Stimulated activated CD8-positive, alpha-beta memory T cell treated with anti-CD3 and anti-CD28 coated beads, Interleukin-12 subunit alpha, Interleukin-12 subunit beta, amount 100 ng/mL, for 1 hour (primary cell): ENCODE data around the gene PLA2G4F.

Source experiments
- DNase-seq: peaks from one replicate; pipeline ENCODE4 v3.0.0-alpha.2; 2020; ENCODE audit warnings: low read depth

The PLA2G4F gene

DNA sequence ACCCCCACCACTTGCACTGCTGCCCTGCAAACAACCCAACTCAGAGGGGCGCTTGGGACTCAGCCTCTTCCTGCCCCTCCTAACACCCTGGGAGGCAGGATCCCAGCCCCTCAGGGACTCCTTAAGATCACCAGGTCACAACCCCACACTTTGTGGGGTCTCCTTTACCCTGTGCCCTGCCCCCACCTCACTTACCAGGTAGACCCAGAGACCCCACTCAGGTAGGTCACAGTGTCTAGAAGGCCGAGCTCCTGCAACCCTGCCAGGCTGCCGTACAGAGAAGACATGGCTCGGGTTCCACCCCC lies 9.1 kb downstream of the PLA2G4F start:
- DNase-seq, result no peak

DNA sequence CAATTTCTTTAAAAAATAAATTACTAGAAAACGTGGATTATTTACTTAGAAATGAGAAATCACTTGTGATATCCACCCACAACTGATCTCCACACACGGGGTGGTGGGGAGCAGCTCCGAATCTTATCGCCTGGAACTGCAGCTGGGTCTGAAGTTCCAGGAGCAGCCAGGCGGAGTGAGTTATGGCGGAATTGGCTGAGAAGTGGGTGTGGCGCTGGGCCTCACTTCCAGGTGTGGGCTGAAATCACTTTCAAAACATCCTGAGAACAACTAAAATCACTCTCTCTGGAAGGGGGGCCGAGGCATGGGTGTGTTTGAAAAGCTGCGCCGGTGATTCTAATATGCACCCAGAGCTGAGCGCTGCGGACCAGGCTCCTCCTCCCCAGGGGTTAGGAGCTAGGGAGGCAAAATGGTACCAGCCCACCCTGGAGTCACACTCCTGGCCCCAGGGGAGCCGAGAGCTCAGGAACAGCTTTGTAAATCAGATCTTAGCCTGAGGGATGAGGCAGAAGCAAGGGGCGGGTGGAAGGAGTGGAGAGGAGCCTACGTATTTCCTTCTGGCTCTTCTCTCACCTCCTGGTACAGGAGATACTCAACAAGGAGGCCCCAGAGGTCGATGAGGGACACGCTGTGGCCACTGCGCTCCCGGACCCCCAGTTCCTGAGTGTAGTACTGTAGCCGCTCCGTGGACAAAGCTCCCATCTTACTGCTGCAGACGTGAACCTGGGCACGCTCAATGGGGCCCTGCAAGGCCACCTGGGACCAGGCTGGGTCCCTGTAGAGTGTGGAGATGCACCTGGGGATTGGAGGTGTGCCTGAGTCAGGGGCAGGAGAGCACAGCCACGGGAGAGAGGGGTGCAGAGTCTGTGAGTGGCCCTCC lies 9.6 kb downstream of the PLA2G4F start:
- DNase-seq, result no peak

DNA sequence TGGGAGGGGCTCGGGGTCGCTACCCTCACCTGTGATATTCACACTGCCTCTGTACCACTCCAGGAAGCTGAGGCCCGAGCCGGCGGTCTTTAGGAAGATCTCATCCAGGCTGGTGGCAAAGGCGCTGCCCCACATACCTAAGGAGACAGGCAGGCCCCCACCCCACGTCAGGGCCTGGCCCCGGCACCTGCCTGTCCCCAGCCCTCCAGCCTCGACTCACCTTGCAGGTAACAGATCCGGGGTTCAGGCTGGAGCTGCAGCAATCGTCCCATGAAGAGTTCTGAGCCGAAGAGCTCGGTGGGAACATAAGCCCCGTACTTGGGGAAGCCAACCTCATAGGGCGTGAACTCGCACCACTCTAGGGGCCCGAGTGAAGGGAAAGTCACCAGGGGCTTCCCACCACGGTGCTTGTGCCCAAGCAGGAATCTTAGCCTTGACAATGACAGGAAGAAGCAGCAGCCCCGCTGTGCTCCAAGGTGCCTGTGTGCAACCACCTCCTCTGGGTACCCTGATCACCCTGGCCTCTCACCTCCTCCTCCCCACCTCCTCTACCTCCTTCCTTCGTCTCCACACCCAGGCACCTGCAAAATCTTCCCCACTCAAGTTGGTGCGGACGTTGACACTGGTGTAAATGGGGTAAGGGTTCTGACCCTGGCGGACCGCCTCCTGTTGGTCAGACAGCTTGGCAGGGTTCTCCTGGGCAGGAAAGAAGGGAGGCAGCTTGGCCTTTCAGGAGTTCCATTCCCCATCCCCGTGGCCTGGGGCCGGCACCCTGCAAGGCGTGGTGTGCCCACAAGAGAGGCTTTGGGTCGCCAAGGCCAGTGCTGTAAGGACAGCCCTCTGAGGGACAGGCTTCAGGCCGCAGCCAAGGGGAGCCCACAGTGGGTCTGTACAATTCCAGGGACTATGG lies 10.6 kb downstream of the PLA2G4F start:
- DNase-seq, result no peak

DNA sequence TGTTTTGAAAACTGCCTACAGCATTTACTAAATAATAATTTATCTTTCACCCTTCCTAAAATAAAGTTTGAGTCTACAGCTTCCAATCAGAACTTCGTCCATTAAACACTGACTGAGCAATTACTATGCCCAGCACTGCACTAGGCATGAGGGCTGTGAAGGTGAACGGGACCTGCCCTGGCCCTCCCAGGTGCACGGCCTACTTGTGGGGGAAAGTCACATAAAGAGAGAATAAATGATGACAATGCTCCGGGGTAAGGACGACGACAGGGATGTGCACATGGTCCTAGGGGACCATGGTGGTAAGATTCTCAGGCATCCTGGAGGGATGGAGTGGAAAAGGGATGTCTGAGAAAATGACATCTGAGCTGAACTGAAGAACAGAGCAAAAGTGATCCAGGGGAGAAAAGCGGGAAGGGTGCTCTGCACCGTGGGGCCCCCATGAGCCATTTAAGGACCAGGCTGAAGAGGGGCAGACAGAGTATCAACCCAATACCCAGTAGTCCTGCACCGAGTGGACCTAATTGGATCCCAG lies 11.5 kb downstream of the PLA2G4F start:
- DNase-seq, result no peak

DNA sequence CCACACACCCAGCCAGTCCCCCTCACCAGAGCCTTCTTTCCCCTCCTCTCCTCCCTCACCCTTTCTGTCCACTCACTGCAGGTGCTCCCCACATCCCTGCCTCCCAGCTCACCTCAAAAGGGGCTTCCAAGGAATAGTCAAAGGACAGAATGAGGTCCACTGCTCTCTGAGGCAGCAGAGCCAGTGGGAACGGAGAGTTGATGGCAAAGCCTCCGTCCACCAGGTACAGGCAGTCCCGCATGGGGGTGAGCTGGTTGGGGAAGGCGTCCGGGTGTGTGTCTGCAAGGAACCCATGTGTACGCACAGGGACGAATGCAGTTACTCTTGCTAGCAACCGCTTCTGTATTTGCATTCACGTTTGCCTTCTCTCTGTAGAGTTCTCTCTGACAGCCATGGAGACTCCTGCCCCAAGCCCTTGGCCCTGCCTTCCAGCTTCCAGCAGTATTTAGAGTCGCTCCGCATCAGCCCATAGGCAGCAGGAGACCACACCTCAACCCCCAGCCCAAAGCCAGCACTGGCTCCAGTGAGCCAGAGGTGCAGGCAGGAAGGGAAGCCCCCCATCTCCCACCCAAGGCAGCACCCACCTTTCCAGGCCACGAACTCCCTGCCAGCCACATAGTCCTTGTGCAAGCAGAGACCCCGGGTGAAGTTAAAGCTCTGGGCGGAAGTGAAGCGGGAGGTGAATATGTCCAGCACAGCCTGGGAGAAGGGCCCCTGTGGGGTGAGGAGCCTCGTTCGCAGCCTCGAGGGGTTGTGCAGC lies 12.4 kb downstream of the PLA2G4F start:
- no peak for DNase-seq

DNA sequence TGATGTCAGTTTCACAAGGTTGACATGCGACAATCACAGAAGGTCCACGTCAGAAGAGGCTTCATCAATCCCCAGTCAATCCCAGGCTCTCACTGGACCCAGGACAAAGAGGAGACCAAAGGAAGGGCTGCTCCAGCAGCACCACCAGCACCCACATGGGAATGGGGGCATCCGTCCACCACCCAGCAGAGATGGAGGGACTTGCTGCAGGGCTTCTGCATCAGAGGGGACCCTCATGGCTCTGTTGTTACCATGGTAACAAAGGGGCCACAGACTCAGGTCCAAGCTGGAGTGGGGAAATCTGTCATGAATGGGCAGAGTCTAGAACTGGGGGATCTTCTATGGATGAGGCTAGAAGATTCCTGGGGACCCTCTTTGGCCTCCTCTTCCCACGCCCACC lies 13.1 kb downstream of the PLA2G4F start:
- DNase-seq, result no peak

DNA sequence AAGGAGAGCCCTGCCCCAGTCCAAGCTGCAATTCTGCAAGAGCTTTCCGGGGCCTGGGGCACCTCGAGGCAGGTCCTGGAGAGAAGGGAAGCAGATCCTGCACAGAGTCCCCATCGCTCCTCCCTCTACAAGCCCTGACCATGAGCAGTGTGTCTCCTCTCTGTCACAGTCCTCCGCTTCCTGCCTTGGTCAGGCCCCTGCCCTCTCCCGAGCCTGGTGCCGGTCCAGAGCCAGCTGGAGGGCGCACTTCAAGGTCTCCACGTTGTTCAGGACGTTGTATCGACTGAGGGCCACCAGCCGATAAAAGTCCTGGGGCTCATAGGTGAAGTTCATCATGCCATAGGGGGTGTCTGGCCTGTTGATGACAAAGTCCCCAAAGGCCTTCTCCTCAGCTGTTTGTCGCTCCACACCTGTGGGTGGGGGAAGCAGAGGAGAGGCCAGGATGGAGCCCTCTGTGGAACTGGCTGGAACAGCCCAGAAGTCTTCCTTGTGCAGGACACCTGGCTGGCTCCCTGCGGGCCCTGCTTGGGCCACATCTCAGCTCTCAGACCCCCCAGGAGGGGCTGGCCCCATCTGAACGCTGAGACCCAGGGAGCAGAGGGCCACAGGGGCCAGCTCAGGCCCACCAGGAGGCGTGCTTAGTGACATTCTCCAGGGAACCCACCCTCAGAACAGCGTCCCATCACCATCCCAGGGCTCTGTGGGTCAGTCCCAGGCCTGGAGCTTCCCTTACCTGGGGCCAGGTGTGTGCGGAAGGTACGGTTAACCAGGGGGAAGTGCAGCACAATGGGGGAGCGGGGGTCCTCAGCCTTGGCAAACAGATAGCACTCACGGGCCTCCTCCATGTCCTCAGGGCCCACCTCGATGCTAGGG lies 14.4 kb downstream of the PLA2G4F start:
- DNase-seq, result no peak

DNA sequence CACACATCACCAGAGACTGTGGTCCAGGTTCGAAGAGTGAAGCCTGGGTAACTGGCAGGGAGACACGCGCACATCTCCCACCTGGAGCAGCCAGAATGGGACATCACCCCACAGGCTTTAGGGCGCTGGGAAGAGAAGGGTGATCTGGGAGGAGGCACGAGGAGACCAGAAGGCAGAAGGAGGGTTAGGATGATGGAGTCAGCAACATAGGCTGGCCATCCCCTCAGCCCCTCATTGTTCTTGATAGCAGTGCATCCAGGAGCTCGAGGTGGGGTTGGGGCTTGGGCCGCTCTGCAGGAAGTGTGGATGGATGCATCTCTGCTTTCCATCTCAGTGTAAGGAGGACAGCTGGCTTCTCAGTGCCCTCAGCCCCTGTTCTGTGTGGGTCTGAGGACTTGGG lies 15.2 kb downstream of the PLA2G4F start:
- DNase-seq, result no peak

DNA sequence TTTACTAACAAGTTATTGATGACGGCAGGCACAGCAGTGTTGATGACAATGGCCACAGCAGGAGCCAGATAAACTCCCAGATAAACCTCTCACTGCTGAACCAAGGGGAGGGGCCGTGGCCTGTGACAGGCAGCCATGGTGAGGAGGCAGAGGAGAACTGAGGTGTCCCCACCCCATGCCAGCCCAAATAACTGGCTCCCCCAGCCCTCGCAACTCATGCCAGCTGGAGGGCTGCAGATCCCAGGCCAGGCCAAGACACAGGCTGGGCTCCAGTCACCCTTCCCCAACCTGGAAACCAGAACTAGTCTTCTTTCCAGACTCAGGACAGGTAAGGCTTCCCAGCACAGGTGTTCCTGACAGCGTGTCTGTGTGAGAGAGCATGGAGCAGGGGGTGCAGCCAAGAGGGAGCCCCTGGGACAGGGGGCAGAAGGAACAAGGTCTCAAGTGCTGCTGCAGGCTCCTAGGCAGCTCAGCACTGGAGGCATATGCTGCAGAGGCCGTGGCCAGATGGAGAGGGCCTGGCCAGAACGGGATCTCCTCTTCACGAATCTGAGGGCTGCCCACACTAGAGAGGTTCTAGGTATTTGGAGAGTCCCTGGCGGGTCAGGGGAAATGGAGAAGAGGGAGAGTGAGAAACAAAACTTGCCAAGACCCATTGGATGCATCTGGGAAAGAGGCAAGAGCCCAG lies 15.9 kb downstream of the PLA2G4F start:
- no peak for DNase-seq

DNA sequence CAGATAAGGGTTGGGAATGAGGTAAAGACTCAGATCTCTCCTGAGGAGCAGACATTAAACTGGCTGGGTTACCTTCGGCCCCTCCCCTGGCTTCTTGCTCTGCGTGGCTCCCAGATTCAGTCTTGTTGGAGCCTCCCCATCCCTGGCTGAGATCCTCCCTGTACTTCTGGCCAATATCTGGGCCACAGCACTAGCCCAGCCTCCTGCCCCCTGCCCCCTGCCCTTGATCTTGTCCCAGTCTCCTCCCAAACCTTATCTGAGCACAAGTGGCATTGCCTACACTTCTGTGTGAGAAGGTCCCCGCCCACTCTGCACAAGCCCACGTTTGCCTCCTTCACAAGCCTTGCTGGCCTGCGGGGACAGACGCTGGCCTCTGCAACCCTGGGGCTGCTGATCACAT lies 16.8 kb downstream of the PLA2G4F start:
- no peak for DNase-seq

DNA sequence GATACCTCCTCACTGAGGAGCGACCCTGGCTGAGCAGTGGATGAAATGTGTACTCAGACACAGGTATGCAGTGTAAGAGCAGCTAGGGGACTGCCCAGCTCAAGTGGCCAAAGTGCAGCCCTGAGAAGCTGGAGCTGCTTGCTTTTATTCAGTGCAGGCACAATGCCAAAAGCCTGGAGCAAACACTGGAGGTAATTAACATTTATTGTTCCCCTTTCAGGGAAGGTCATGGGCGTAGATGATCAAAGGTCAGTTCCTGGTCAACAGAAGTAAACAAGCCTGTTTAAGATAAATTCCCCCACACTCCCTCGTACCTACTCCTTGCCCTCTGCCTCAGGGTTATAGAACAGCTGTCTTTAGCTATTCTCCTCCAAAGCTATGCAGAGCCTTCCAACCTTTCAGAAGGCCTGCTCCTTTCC lies 17.5 kb downstream of the PLA2G4F start:
- no peak for DNase-seq

DNA sequence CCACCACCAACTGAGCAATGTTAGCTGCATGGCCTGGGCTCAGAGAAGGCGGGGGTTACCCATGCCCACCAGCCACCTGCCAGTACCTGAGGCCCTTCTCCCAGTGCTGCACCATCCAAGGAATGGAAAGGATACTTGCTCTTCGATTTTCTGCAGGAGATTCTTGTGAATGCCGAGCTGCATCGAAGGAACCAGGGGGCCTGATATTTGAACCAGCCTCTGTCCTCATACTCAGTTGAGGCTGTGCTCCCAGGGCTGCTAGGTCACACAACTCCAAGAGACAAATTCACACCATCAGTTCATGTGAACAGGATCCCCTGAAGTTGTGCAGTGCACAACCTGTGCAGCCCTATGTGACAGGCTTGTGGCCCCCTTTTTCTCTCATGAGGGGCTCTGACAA lies 18.0 kb downstream of the PLA2G4F start:
- DNase-seq, result no peak

DNA sequence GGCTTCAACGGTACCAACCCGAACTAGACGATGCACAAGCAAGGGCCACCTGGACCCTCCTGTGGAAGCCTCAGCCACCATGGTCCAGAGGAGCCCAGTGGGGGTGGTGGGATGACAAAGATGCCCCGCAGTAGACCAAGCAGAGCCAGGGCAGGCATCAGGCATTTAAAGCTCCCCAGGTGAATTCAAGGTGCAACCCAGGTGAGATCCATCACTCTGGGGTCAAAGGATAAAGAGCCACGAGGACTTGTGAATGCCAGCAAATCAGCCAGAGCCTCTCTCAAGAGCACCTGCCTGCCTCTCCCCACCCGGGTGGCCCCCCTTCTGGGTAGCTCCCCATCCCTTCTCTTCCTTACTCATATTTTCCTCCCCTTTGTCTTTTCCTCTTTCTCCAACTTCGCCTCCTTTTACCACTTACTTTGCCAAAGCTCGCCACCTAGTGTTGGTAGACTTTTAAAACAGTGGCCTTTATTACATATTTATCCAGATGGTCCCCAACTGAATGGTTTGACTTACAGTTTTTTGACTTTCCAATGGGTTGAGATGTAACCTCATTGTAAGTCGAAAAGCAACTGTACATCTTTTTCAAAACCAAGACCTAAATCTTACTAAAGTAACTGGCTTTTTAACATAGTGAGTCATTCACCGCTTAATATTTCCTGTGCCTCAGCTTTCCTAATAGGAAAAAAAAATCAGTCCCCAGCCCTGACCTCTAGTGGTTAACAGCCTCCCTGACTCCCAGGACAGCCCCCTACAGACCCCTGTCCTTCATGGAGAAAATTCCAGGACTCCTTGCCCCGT lies 18.8 kb downstream of the PLA2G4F start:
- no peak for DNase-seq

DNA sequence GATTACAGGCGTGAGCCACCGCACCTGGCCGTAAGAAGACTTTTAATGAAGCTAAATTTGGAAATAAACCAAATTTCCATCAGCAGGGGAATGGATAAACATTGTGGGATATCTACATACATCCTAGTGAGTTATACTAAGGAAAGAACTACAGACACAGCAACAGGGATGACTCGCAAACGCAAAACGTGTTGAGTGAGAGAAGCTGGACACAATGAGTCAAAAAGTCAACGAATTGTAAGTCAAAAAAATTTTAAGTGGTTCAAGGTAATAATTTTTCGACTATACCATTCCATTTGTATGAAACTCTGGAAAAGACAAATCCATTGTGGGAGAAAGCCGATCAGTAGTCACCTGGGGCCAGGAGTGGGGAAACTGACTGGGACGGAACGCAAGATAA lies 19.9 kb downstream of the PLA2G4F start:
- no peak for DNase-seq

DNA sequence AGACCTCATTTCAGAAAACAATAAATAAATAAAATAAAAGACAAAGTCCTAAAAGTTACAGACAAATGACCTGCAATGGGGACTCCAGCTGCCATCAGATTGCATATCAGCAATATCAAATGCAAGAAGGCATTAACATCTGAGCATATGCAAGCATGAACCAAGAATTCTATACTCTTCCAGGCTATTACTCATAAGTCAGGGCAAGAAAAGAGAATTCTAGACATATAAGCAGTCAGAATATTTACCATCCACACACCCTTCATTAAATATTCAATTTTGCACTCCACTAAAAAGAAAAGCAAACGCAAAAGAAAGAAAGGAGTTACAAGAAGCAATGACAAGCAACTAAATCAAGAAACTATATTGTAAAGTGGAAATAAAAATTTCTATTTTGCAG lies 21.1 kb downstream of the PLA2G4F start:
- no peak for DNase-seq

DNA sequence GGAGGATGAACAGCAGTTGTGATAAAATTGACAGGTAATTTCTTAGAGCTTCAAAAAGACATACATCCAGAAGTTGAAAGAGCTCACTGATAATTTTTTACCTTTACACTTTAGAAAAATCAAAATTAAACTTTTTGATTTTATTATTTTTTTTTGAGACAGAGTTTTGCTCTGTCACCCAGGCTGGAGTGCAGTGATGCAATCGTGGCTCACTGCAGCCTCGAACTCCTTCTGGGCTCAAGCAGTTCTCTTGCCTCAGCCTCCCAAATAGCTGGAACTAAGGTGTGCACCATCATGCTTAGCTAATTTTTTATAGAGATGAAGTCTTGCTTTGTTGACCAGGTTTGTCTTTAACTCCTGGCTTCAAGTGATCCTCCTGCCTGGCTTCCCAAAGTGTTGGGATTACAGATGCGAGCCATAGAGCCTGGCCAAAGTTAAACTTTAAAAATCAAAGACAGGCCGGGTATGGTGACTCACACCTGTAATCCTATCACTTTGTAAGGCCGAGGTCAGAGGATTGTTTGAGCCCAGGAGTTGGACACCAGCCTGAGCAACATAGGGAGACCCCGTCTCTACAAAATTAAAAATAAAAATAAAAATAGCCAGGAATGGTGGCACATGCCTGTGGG lies 21.7 kb downstream of the PLA2G4F start:
- no peak for DNase-seq

DNA sequence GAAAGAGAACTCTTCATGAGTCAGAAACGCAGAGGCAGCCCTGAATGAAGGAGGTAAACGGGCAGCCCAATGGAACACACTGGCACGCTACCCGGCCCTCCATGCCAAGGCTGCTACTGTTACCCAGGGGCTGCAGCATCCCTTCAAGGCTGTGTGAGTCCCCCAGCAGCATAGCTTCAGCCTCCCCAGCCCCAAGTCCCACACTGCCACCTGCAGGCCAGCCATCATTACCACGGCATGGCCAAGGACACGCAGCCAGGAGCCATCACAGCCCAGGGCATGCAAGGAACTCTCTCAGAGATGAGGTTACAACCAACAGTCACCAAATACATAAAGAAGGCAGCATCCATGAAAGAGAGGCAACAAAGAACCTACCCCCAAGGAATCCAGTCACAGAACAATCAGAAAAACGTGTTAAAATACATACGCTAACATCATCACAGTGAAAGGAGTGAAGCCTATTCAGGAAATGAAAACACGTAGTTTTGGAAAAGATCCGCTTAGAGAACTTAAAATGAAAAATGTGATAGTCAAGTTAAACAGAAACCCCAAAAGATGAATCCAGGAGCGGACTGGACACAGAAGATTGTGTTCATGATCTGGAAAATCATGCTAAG lies 22.4 kb downstream of the PLA2G4F start:
- peak; percentile 7 for DNase-seq

DNA sequence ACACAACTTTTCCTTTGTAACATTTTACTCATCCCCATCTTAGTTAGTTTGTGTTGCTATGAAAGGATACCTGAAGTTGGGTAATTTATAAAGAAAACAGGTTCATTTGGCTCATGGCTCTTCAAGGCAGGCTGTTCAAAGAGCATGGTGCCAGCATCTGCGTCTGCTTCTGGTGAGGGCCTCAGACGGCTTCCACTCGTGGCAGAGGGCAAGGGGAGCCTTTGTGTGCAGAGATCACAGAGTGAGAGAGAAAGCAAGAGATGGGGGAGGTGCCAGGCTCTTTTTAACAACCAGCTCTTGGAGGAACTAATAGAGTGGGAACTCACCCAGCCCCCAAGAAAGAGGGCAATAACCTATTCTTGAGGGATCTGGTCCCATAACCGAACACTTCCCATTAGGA lies 23.1 kb downstream of the PLA2G4F start:
- DNase-seq, result no peak
